CD4-positive, alpha-beta memory T cell (primary cell): Measurements from ENCODE around the gene LIMS2. TPM values are rescaled to one million over a fixed set of nuclear protein-coding genes. Genes with fewer than 3 reads are reported as not detected.

Experiments
- CTCF ChIA-PET: fragments of 350-600 bp; sonication (Branson Sonifier 250); formaldehyde crosslinking; loops from one replicate; lab custom pipeline; 2021; ENCODE audit warnings: inconsistent platforms; ENCODE audit not compliant: partially characterized antibody; lab: Charles Lee
- POLR2A ChIA-PET: fragments of 350-600 bp; sonication (Branson Sonifier 250); formaldehyde crosslinking; loops from one replicate; lab custom pipeline; 2021; ENCODE audit not compliant: partially characterized antibody; lab: Charles Lee
- DNase-seq, 5 donors: peaks; one replicate each; pipeline versions ENCODE4 v3.0.0 to v3.0.0-alpha.2; 2020 to 2022; ENCODE audit warnings: mixed read lengths in 1 of 5
- H3K27ac ChIP-seq: one replicate; pipeline ENCODE4 v1.7.0; 2013; ENCODE audit warnings: low read depth, low read length
- H3K27me3 ChIP-seq: 2 replicates; pipeline ENCODE4 v1.7.0; 2013; ENCODE audit warnings: mild to moderate bottlenecking, low read length, moderate library complexity; ENCODE audit not compliant: insufficient read depth
- H3K36me3 ChIP-seq: 2 replicates; pipeline ENCODE4 v1.7.0; 2013; ENCODE audit warnings: mild to moderate bottlenecking, low read length, moderate library complexity; ENCODE audit not compliant: insufficient read depth
- H3K4me1 ChIP-seq: 2 replicates; pipeline ENCODE4 v1.7.0; 2013; ENCODE audit warnings: mild to moderate bottlenecking, low read length, moderate library complexity; ENCODE audit not compliant: insufficient read depth
- H3K4me3 ChIP-seq, 2 donors: one replicate each; pipeline ENCODE4 v1.7.0; 2013; ENCODE audit warnings: low read length in 2 of 2, mild to moderate bottlenecking in 1 of 2
- H3K9me3 ChIP-seq, 2 donors: one replicate each; pipeline ENCODE4 v1.7.0; 2013; ENCODE audit warnings: low read length in 2 of 2, control low read depth in 1 of 2; ENCODE audit not compliant: control insufficient read depth in 1 of 2
- H3K27ac Mint-ChIP-seq, 7 donors: one replicate each; pipeline ENCODE4 v1.8.0; 2020 to 2021; ENCODE audit warnings: mixed read lengths in 7 of 7, mild to moderate bottlenecking in 6 of 7, inconsistent platforms in 3 of 7, moderate library complexity in 3 of 7
- H3K27me3 Mint-ChIP-seq, 2 donors: one replicate each; pipeline ENCODE4 v1.8.0; 2020 to 2021; ENCODE audit warnings: mixed read lengths in 2 of 2
- H3K36me3 Mint-ChIP-seq, 2 donors: one replicate each; pipeline ENCODE4 v1.8.0; 2020 to 2021; ENCODE audit warnings: mixed read lengths in 2 of 2, inconsistent platforms in 1 of 2, mild to moderate bottlenecking in 1 of 2
- H3K4me1 Mint-ChIP-seq, 4 donors: one replicate each; pipeline ENCODE4 v1.8.0; 2020 to 2021; ENCODE audit warnings: mixed read lengths in 4 of 4, mild to moderate bottlenecking in 1 of 4
- H3K4me3 Mint-ChIP-seq, 8 donors: one replicate each; pipeline ENCODE4 v1.8.0; 2020 to 2021; ENCODE audit warnings: mixed read lengths in 8 of 8, mild to moderate bottlenecking in 7 of 8, moderate library complexity in 6 of 8, inconsistent platforms in 3 of 8
- H3K9me3 Mint-ChIP-seq, 8 donors: one replicate each; pipeline ENCODE4 v1.8.0; 2020 to 2021; ENCODE audit warnings: mixed read lengths in 8 of 8, mild to moderate bottlenecking in 5 of 8, inconsistent platforms in 3 of 8, moderate library complexity in 1 of 8
- intact Hi-C: fragments of 100-400 bp; cut with micrococcal nuclease; formaldehyde crosslinking; loops from one replicate; pipeline ENCODE4 v1.15.1; 2023
- polyA plus RNA-seq, 2 donors: library from polyadenylated mRNA; unstranded; fragments of 300-500 nt; fragmentation: Illumina TruSeq; gene quantifications; one replicate each; pipeline ENCODE4 v1.2.3, GENCODE V29; 2021
- total RNA-seq, 2 experiments: library from RNA; stranded (reverse); gene quantifications; one replicate each; pipeline ENCODE4 v1.2.3, GENCODE V29; 2021

Gene LIMS2
- total and polyA plus RNA-seq, 4 experiments from 2014 or later, result 6.0 to 15.9 (median 9.0) TPM

DNA sequence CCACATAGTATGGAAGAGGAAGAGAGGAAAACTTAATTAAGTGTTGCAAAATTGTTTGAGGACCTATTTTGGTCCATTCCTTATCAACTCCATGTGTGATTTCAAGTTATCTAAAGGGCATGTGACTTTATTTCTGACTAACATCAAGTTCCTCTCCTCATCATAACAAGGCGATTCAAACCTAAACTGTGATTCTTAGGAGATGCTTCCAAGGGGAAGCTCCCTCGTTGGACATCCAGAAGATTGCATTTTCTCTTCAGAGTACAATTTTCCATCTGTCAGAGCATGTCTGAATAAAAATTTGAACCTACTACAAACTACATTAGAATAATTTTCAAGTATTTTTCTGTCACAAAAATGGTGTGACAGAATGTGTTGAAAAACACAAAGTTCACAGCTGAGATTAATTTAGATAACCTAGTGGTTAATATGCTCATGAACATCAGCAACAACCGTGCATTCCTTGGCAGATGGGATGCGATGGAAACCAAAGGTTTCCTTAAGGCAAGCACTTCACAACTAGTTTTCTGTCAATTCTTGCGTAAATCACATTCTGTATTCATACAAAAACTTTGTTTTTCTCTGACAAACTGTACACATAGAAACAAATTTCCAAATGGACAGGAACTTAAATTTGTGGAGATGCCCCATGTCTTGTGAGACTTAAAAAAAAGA is 30.2 kb upstream of the LIMS2 start:
- H3K36me3 ChIP-seq, result peaks cover 33% of the 10 kb centered on the region
- Mint-ChIP-seq H3K9me3 (peaks cover 0 to 4% (median 0%) of the 10 kb centered on the region in 8 donors), H3K36me3 (peaks cover 26 to 54% of the 10 kb centered on the region in 2 donors), H3K27me3 (no peaks in the 10 kb centered on the region), H3K4me3 (peak overlapping the region in 3 of 8 donors; percentile 11 to 21 (median 15)), H3K27ac (peak overlapping the region in 3 of 7 donors; percentile 56 to 99 (median 67)), H3K4me1 (peaks cover 25 to 43% (median 33%) of the 10 kb centered on the region in 4 donors)
- ChIA-PET CTCF (interaction anchor here (1.1 kb wide), 1 partner anchor 56 kb away, joined by 3 read pairs; no protein-coding TSS in a partner anchor), POLR2A (interaction anchor here (1.2 to 2.8 kb wide), 2 partner anchors 178 to 179 kb away, joined by 3 to 7 read pairs; partner anchors contain the start of gene IWS1)
- H3K27ac ChIP-seq, result no peak overlapping the region
- no peaks in the 10 kb centered on the region for H3K27me3 ChIP-seq
- no peaks in the 10 kb centered on the region for H3K9me3 ChIP-seq
- intact Hi-C loops, result no loop called here
- peaks cover 38% of the 10 kb centered on the region for H3K4me1 ChIP-seq
- DNase-seq, result no peak
- no peak overlapping the region for H3K4me3 ChIP-seq

DNA sequence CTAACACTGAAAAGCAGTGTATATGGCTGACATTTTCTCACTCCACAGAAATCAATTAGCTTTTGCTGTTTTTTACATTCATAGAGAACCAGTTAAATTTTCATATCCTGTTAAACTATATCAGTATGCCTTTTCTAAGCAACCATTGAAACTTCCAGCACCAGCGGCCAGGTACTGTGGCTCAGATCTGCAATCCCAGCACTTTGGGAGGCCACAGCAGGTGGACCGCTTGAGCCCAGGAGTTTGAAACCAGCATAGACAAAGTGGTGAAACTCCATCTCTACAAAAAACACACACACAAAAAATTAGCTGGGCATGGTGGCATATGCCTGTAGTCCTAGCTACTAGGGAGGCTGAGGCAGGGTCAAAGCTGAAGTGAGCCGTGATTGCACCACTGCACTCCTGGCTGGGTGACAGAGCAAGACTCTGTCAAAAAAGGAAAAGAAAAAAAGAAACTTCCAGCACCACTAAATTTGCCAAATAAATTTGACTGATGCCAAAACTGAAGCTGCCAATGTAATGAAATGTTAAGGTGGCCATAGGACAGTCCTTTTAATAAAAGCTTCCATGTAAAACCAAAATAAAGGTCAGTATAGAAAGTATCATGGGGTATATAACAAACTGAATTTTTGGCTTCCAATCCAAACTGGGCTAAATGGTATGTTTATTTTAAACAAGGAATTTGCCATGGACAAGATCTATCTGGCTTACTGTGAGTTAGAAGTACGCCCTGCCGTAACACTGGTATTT is 29.5 kb upstream of the LIMS2 start:
- Mint-ChIP-seq H3K4me3 (peak overlapping the region in 5 of 8 donors; percentile 21 to 63 (median 23)), H3K27ac (peak overlapping the region in 5 of 7 donors; percentile 10 to 99 (median 65)), H3K4me1 (peaks cover 26 to 49% (median 36%) of the 10 kb centered on the region in 4 donors), H3K36me3 (peaks cover 24 to 54% of the 10 kb centered on the region in 2 donors), H3K9me3 (peaks cover 0 to 4% (median 0%) of the 10 kb centered on the region in 8 donors), H3K27me3 (no peaks in the 10 kb centered on the region)
- Histone ChIP-seq H3K27me3 (no peaks in the 10 kb centered on the region), H3K4me3 (no peak overlapping the region), H3K36me3 (peaks cover 33% of the 10 kb centered on the region), H3K27ac (no peak overlapping the region), H3K9me3 (no peaks in the 10 kb centered on the region), H3K4me1 (peaks cover 42% of the 10 kb centered on the region)
- ChIA-PET CTCF (interaction anchor here (1.1 to 1.2 kb wide), 2 partner anchors 55 to 114 kb away, joined by 3 read pairs; no protein-coding TSS in a partner anchor), POLR2A (interaction anchor here (0.7 to 2.8 kb wide), 3 partner anchors 27 to 178 kb away, joined by 3 to 7 read pairs (median 3); partner anchors contain the start of gene IWS1)
- no peak for DNase-seq
- intact Hi-C loops, result loop anchor here (5.0 kb wide), 1 partner anchor 113 kb away; no protein-coding TSS in a partner anchor

DNA sequence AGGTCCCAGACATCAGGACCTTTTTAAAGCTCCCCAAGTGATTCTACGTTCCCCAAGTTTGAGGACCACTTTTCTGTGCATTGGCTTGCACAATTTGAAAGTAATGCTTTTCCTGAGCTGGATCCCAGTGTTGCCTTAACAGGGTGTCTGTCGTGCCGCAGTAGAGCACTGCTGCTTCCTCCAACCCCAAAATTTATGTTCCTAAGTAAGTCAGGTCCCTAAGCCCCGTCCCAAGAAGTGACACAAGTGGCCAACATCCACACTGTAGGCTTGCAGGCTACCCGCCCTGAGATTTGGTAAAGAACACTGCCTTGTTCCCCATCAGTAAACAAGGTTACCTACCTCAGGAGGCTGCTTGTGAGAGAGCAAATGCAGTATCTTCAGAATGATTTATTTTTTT is 28.0 kb upstream of the LIMS2 start:
- POLR2A ChIA-PET, result interaction anchor here (1.3 to 2.8 kb wide), 3 partner anchors 155 to 324 kb away, joined by 5 to 28 read pairs (median 7); partner anchors contain the start of genes IWS1, POLR2D and SAP130

DNA sequence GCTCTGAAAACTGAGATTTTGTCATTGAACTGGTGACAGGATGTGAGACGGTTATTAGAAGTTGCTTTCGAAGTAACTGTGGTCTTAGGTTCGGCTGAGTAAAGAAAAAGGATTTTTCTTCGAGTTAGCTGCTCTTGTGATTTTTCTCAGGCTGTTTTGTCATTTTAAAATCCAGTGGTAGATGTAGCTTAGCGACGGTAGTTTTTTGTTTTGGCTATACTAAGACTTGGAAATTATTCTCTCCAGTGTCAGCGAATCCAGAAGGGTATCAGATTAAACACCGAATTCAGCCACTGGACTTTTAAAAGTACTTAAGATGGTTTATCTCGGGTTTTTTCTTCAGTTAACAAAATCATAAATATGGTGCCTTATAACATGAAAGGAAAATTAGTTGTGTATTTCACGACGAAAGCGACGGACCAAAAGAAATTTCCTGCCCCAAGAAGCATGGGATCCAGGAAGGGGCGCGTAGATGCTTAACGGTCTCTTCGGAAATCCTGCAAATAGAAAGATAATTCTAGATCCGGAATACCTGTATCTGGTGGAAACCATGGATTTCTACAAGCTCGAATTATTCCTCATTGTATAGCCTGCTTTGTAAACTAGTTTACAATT is 27.2 kb upstream of the LIMS2 start:
- POLR2A ChIA-PET, result interaction anchor here (0.6 to 2.8 kb wide), 26 partner anchors 8 to 389 kb away, joined by 3 to 28 read pairs (median 5); partner anchors contain the start of genes IWS1, POLR2D, SAP130 and UGGT1
- H3K27ac ChIP-seq, result peak overlapping the region; percentile 90
- no peaks in the 10 kb centered on the region for H3K27me3 Mint-ChIP-seq
- peak overlapping the region; percentile 76 to 90 (median 85) for H3K4me3 Mint-ChIP-seq
- H3K36me3 Mint-ChIP-seq, result peaks cover 11 to 36% of the 10 kb centered on the region in 2 donors
- peaks cover 14% of the 10 kb centered on the region for H3K36me3 ChIP-seq
- H3K4me3 ChIP-seq, result peak overlapping the region; percentile 44 to 64
- peaks cover 0 to 4% (median 0%) of the 10 kb centered on the region in 8 donors for H3K9me3 Mint-ChIP-seq
- no peaks in the 10 kb centered on the region for H3K9me3 ChIP-seq
- intact Hi-C loops, result loop anchor here (5.0 kb wide), 1 partner anchor 110 kb away; no protein-coding TSS in a partner anchor
- DNase-seq, result no peak
- H3K4me1 ChIP-seq, result peaks cover 42% of the 10 kb centered on the region
- peaks cover 26 to 53% (median 36%) of the 10 kb centered on the region in 4 donors for H3K4me1 Mint-ChIP-seq
- CTCF ChIA-PET, result interaction anchor here (0.8 to 1.3 kb wide), 3 partner anchors 12 to 109 kb away, joined by 3 to 5 read pairs (median 3); partner anchors contain the start of gene WDR33
- peak overlapping the region; percentile 88 to 99 (median 92) for H3K27ac Mint-ChIP-seq
- H3K27me3 ChIP-seq, result no peaks in the 10 kb centered on the region

More for the DNA sequence above, 28.0 kb upstream of the LIMS2 start:
- Histone ChIP-seq H3K9me3 (no peaks in the 10 kb centered on the region), H3K27me3 (no peaks in the 10 kb centered on the region), H3K4me1 (peaks cover 42% of the 10 kb centered on the region), H3K36me3 (peaks cover 20% of the 10 kb centered on the region), H3K4me3 (no peak overlapping the region), H3K27ac (no peak overlapping the region)
- peaks cover 0 to 4% (median 0%) of the 10 kb centered on the region in 8 donors for H3K9me3 Mint-ChIP-seq
- H3K27me3 Mint-ChIP-seq, result no peaks in the 10 kb centered on the region
- intact Hi-C loops, result loop anchor here (5.0 kb wide), 1 partner anchor 111 kb away; no protein-coding TSS in a partner anchor
- peaks cover 12 to 44% of the 10 kb centered on the region in 2 donors for H3K36me3 Mint-ChIP-seq
- CTCF ChIA-PET, result interaction anchor here (1.3 kb wide), 1 partner anchor 108 kb away, joined by 3 read pairs; the partner anchor contains the start of gene WDR33
- peaks cover 26 to 53% (median 36%) of the 10 kb centered on the region in 4 donors for H3K4me1 Mint-ChIP-seq
- peak overlapping the region in 5 of 8 donors; percentile 9 to 90 (median 31) for H3K4me3 Mint-ChIP-seq
- peak overlapping the region in 5 of 7 donors; percentile 22 to 99 (median 84) for H3K27ac Mint-ChIP-seq
- no peak for DNase-seq

DNA sequence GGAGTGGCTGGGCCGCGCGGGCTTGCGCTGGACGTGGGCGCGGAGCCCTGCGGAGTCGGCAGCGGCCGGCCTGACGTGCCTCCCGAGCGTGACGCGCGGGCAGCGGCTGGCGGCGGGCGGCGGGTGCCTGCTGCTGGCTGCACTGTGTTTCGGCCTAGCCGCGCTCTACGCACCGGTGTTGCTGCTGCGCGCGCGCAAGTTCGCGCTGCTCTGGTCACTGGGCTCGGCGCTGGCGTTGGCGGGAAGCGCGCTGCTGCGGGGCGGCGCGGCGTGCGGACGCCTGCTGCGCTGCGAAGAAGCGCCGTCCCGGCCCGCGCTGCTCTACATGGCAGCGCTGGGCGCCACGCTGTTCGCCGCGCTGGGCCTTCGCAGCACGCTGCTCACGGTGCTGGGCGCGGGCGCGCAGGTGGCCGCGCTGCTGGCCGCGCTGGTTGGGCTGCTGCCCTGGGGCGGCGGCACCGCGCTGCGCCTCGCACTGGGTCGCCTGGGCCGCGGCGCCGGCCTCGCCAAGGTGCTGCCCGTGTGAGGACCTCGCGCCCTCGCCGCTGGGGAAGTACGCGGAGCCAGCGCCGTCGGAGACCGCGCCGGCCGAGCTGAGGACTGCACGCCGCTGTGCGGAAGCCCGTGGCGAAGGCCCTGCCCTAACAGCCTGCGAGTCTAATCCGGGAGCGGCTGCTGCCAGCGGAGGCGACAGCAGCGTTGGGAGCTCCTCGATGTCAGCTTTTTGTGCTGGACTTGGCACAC is 26.5 kb upstream of the LIMS2 start:
- peaks cover 7 to 32% of the 10 kb centered on the region in 2 donors for H3K36me3 Mint-ChIP-seq
- peaks cover 0 to 4% (median 0%) of the 10 kb centered on the region in 8 donors for H3K9me3 Mint-ChIP-seq
- peak overlapping the region; percentile 80 to 94 (median 91) for H3K4me3 Mint-ChIP-seq
- peaks cover 42% of the 10 kb centered on the region for H3K4me1 ChIP-seq
- H3K36me3 ChIP-seq, result peaks cover 11% of the 10 kb centered on the region
- H3K27ac ChIP-seq, result peak overlapping the region; percentile 90
- POLR2A ChIA-PET, result interaction anchor here (0.6 to 2.5 kb wide), 34 partner anchors 9 to 445 kb away, joined by 3 to 28 read pairs (median 5); partner anchors contain the start of genes AMMECR1L, IWS1, POLR2D and SAP130
- CTCF ChIA-PET, result interaction anchor here (0.8 to 1.3 kb wide), 3 partner anchors 13 to 109 kb away, joined by 3 to 5 read pairs (median 3); partner anchors contain the start of gene WDR33
- peak overlapping the region; percentile 88 to 99 (median 94) for H3K27ac Mint-ChIP-seq
- DNase-seq, result peak; percentile 82 to 86 (median 86)
- H3K4me3 ChIP-seq, result peak overlapping the region; percentile 64 to 93
- intact Hi-C loops, result loop anchor here (1.0 to 5.0 kb wide), 7 partner anchors 53 to 389 kb away; partner anchors contain the start of genes IWS1, SAP130 and UGGT1
- no peaks in the 10 kb centered on the region for H3K9me3 ChIP-seq
- H3K4me1 Mint-ChIP-seq, result peaks cover 26 to 53% (median 36%) of the 10 kb centered on the region in 4 donors
- no peaks in the 10 kb centered on the region for H3K27me3 Mint-ChIP-seq
- H3K27me3 ChIP-seq, result no peaks in the 10 kb centered on the region
